SU-DHL-6 (cell line): ENCODE data around the gene DNAJC5G.

Experiments used
- H2AFZ ChIP-seq: fragments of 200-600 bp; sonication (generic); 2 replicates; pipeline ENCODE4 v1.6.1; 2014; ENCODE audit warnings: low read depth, mild to moderate bottlenecking, moderate library complexity, mixed read lengths, antibody characterized with exemption, low read length; ENCODE audit not compliant: severe bottlenecking
- H3F3A ChIP-seq: fragments of 200-600 bp; shearing (Covaris generic); 2 replicates; pipeline ENCODE4 v1.6.0; 2016; ENCODE audit warnings: antibody characterized with exemption, mild to moderate bottlenecking; ENCODE audit not compliant: insufficient read depth
- H3K27ac ChIP-seq: fragments of 200-600 bp; sonication (generic); 2 replicates; pipeline ENCODE4 v1.5.1; 2016; ENCODE audit warnings: low read depth, mild to moderate bottlenecking, low read length, moderate library complexity, mixed read lengths
- H3K27me3 ChIP-seq: fragments of 200-600 bp; sonication (generic), shearing (Covaris generic); 2 replicates; pipeline ENCODE4 v1.6.0; 2014; ENCODE audit warnings: mild to moderate bottlenecking, low read length
- H3K36me3 ChIP-seq: fragments of 200-600 bp; sonication (generic); 2 replicates; pipeline ENCODE4 v1.6.1; 2014; ENCODE audit warnings: mild to moderate bottlenecking, low read length, mixed read lengths
- H3K4me2 ChIP-seq: fragments of 300-600, 200-600 bp; shearing (Covaris generic), sonication (generic); 2 replicates; pipeline ENCODE4 v1.6.0; 2014; ENCODE audit warnings: low read length, low read depth, mild to moderate bottlenecking; ENCODE audit not compliant: poor library complexity, severe bottlenecking
- H3K4me3 ChIP-seq: fragments of 200-600 bp; sonication (generic); 2 replicates; pipeline ENCODE4 v1.5.1; 2014; ENCODE audit warnings: antibody characterized with exemption, low read length, mild to moderate bottlenecking, mixed read lengths; ENCODE audit not compliant: insufficient read depth, poor library complexity, severe bottlenecking
- H3K79me2 ChIP-seq: fragments of 200-600 bp; sonication (generic); 2 replicates; pipeline ENCODE4 v1.6.1; 2014; ENCODE audit warnings: mild to moderate bottlenecking, low read length, moderate library complexity; ENCODE audit not compliant: insufficient read depth
- H3K9ac ChIP-seq: fragments of 200-600 bp; sonication (generic); 2 replicates; pipeline ENCODE4 v1.7.0; 2014; ENCODE audit warnings: mild to moderate bottlenecking, low read length
- H3K9me2 ChIP-seq: fragments of 200-600 bp; sonication (generic); replicated peaks from 2 replicates; pipeline ENCODE4 v1.6.1; 2014; ENCODE audit warnings: low read length; ENCODE audit not compliant: insufficient read depth
- H3K9me3 ChIP-seq: fragments of 200-600 bp; sonication (generic); 2 replicates; pipeline ENCODE4 v1.6.1; 2014; ENCODE audit warnings: low read length, mixed read lengths; ENCODE audit not compliant: insufficient read depth
- H4K20me1 ChIP-seq: fragments of 200-600 bp; sonication (generic); 2 replicates; pipeline ENCODE4 v1.6.1; 2014; ENCODE audit warnings: low read depth, mild to moderate bottlenecking, antibody characterized with exemption, low read length, moderate library complexity, mixed read lengths
- CTCF ChIP-seq: fragments of 200-600 bp; sonication (generic); IDR thresholded peaks from one replicate; pipeline ENCODE4 v1.5.1; 2017; ENCODE audit warnings: antibody characterized with exemption, mild to moderate bottlenecking, low read length, moderate library complexity; ENCODE audit not compliant: insufficient read depth, poor library complexity, severe bottlenecking
- EZH2phosphoT487 ChIP-seq: fragments of 200-600 bp; sonication (generic), shearing (Covaris generic); conservative IDR thresholded peaks from 2 replicates; pipeline ENCODE4 v1.6.1; 2018; ENCODE audit warnings: mild to moderate bottlenecking, antibody characterized with exemption, low read length, moderate library complexity, mixed read lengths

DNAJC5G gene

GRCh38 chr2:27255187-27255586, 20.0 kb upstream of the DNAJC5G start:
- no peak overlapping the region for H3K4me2 ChIP-seq
- no peak overlapping the region for H3K9ac ChIP-seq
- H3F3A ChIP-seq: no peaks in the 10 kb centered on the region
- no peaks in the 10 kb centered on the region for H3K9me2 ChIP-seq
- H3K27me3 ChIP-seq: no peaks in the 10 kb centered on the region
- H3K9me3 ChIP-seq: no peaks in the 10 kb centered on the region
- no peak overlapping the region for H3K27ac ChIP-seq
- TF ChIP-seq EZH2phosphoT487: no peak
- TF ChIP-seq CTCF: no peak
- no peak overlapping the region for H3K4me3 ChIP-seq
- H4K20me1 ChIP-seq: no peaks in the 10 kb centered on the region
- no peak overlapping the region for H2AFZ ChIP-seq
- no peaks in the 10 kb centered on the region for H3K79me2 ChIP-seq
- H3K36me3 ChIP-seq: no peaks in the 10 kb centered on the region

- Histone ChIP-seq H3K9me2 (no peaks in the 10 kb centered on the region), H3K4me3 (no peak overlapping the region), H3K9me3 (no peaks in the 10 kb centered on the region), H4K20me1 (no peaks in the 10 kb centered on the region), H3F3A (no peaks in the 10 kb centered on the region), H3K79me2 (no peaks in the 10 kb centered on the region), H3K36me3 (no peaks in the 10 kb centered on the region), H3K27ac (no peak overlapping the region), H3K4me2 (no peak overlapping the region), H3K27me3 (no peaks in the 10 kb centered on the region), H2AFZ (no peak overlapping the region), H3K9ac (no peak overlapping the region)
- TF ChIP-seq CTCF (no peak), EZH2phosphoT487 (no peak)
Measured at GRCh38 chr2:27255660-27256059, 19.6 kb upstream of the DNAJC5G start.

- no peak for TF ChIP-seq CTCF
- TF ChIP-seq EZH2phosphoT487: no peak
- H3K9ac ChIP-seq: no peak overlapping the region
- no peaks in the 10 kb centered on the region for H3K9me3 ChIP-seq
- H4K20me1 ChIP-seq: no peaks in the 10 kb centered on the region
- no peaks in the 10 kb centered on the region for H3K79me2 ChIP-seq
- H3K4me2 ChIP-seq: no peak overlapping the region
- H2AFZ ChIP-seq: no peak overlapping the region
- no peaks in the 10 kb centered on the region for H3K36me3 ChIP-seq
- no peaks in the 10 kb centered on the region for H3K9me2 ChIP-seq
- no peak overlapping the region for H3K4me3 ChIP-seq
- H3K27me3 ChIP-seq: no peaks in the 10 kb centered on the region
- H3K27ac ChIP-seq: no peak overlapping the region
- H3F3A ChIP-seq: no peaks in the 10 kb centered on the region
Measured at GRCh38 chr2:27256855-27257454, 18.3 kb upstream of the DNAJC5G start.

GRCh38 chr2:27258051-27258450, 17.2 kb upstream of the DNAJC5G start:
- no peak overlapping the region for H3K4me2 ChIP-seq
- no peaks in the 10 kb centered on the region for H4K20me1 ChIP-seq
- H3K36me3 ChIP-seq: no peaks in the 10 kb centered on the region
- H3K9me3 ChIP-seq: no peaks in the 10 kb centered on the region
- no peaks in the 10 kb centered on the region for H3K79me2 ChIP-seq
- H3K27ac ChIP-seq: no peak overlapping the region
- no peak overlapping the region for H3K4me3 ChIP-seq
- H3F3A ChIP-seq: no peaks in the 10 kb centered on the region
- H3K27me3 ChIP-seq: no peaks in the 10 kb centered on the region
- no peaks in the 10 kb centered on the region for H3K9me2 ChIP-seq
- no peak overlapping the region for H2AFZ ChIP-seq
- no peak overlapping the region for H3K9ac ChIP-seq
- no peak for TF ChIP-seq CTCF
- TF ChIP-seq EZH2phosphoT487: no peak
